Esophagus (tissue), 2 donors: ENCODE data around the gene TRAPPC13. TPM values are rescaled to one million over a fixed set of nuclear protein-coding genes. Genes with fewer than 3 reads are reported as not detected.
A peak's percentile ranks its signal among the peaks of the same experiment; 100 is the strongest.

Experiments used
- H3K27ac ChIP-seq, 2 donors: one replicate each; pipeline ENCODE4 v1.5.1; 2013; ENCODE audit warnings: low read depth in 2 of 2, mild to moderate bottlenecking in 2 of 2, inconsistent platforms in 1 of 2, low read length in 1 of 2, moderate library complexity in 1 of 2
- H3K27me3 ChIP-seq, 2 donors: one replicate each; pipeline ENCODE4 v1.6.1; 2013; ENCODE audit warnings: low read length in 2 of 2, control low read depth in 1 of 2, mild to moderate bottlenecking in 1 of 2; ENCODE audit not compliant: insufficient read depth in 2 of 2, control insufficient read depth in 1 of 2
- H3K36me3 ChIP-seq, 2 donors: one replicate each; pipeline ENCODE4 v1.6.1; 2013; ENCODE audit warnings: low read length in 1 of 2; ENCODE audit not compliant: control insufficient read depth in 2 of 2, insufficient read depth in 2 of 2
- H3K4me1 ChIP-seq, 2 donors: one replicate each; pipeline ENCODE4 v1.6.1; 2013; ENCODE audit warnings: low read length in 1 of 2; ENCODE audit not compliant: control insufficient read depth in 2 of 2, insufficient read depth in 2 of 2
- H3K4me3 ChIP-seq, 2 donors: one replicate each; pipeline ENCODE4 v1.5.1; 2013; ENCODE audit warnings: low read length in 2 of 2, mild to moderate bottlenecking in 2 of 2, low read depth in 1 of 2, moderate library complexity in 1 of 2
- H3K9me3 ChIP-seq, 2 donors: one replicate each; pipeline ENCODE4 v1.6.1; 2013; ENCODE audit warnings: mild to moderate bottlenecking in 2 of 2, low read depth in 1 of 2, low read length in 1 of 2, moderate library complexity in 1 of 2; ENCODE audit not compliant: control insufficient read depth in 2 of 2, insufficient read depth in 1 of 2
- WGBS, 2 donors: extraction: QIAGEN DNeasy Blood & Tissue Kit; methylation state at CpG; one replicate each; pipeline ENCODE4 v1.1.7; 2013; 5-methylcytosine and 5-hydroxymethylcytosine counted together
- polyA plus RNA-seq, 2 donors: library from polyadenylated mRNA; stranded (reverse); fragments of 200-250 nt; gene quantifications; one replicate each; pipeline ENCODE4 v1.2.3, GENCODE V29; 2013
- donor health status: healthy with polysubstance abuse.
- donor health status: Bipolar disorder and iron deficiency.

Gene TRAPPC13
- polyA plus RNA-seq, 2 donors = 9.0 to 12.7 TPM

DNA sequence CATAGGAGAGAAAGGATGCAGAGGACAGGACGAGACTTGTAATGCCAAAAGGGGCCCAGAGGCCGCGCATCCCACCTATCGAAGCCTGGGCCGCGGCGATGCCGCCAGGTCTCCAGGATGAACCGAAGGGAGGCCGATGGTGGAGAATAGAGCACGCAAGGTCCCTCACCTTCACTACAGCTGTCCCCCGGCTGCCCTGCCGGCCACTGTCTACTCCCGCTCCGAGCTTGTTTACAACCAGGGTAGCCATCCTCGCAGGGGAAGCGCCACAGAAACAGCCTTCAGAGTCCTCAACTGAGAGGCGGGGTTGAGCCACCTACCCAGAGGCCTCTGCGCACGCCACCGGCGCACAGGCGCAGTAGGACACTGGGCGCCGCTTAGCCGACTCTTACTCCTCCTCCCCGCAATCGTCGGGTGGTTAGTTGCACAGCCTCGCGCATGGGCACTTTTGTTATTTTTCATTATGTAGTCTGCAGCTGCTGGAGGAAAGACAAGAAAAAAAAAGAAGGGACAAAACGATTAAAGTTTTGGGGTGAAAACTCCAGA is 729 bp upstream of the TRAPPC13 start, which contains the start of gene TRIM23:
Gene TRIM23, minus strand, starts transcription at position 309 of the 546 bp plus-strand sequence. Its CDS starts 59 bp downstream, at position 250.
- peak within 1 kb of the TSS; percentile 71 to 92 for H3K27ac ChIP-seq
- no peaks in the 10 kb centered on the region for H3K36me3 ChIP-seq
- no peaks in the 10 kb centered on the region for H3K9me3 ChIP-seq
- 0% methylated on average over 32 of the region's 32 CpGs for WGBS, 2 donors
- H3K4me3 ChIP-seq = peak within 1 kb of the TSS; percentile 88 to 100
- no peaks in the 10 kb centered on the region for H3K27me3 ChIP-seq
- no peaks in the 10 kb centered on the region for H3K4me1 ChIP-seq

DNA sequence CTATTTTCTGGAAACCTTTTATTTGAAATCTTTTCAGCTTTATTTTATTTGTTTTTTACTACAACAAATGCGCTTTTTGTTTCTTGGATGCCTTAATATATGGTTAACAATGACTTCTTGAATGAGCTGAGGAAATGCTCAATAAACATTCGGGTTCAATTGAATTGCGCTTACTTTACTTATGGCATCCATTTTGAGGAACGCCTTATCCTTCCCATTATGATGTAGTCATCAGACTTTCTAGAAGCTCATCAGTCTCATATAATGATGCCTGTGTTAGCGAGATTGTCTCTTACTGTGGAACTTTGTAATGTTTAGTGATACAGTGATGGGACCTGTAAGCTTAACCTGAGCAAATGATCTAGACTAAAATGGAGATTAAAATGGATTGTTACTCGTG is 916 bp downstream of the TRAPPC13 start:
- H3K4me3 ChIP-seq = peak overlapping the region in 1 of 2 donors; percentile 100
- H3K36me3 ChIP-seq = no peaks in the 10 kb centered on the region
- H3K27ac ChIP-seq = no peak overlapping the region
- no peaks in the 10 kb centered on the region for H3K4me1 ChIP-seq
- no peaks in the 10 kb centered on the region for H3K9me3 ChIP-seq
- H3K27me3 ChIP-seq = no peaks in the 10 kb centered on the region
- WGBS, 2 donors = 47 to 63% methylated on average over 6 of the region's 6 CpGs

DNA sequence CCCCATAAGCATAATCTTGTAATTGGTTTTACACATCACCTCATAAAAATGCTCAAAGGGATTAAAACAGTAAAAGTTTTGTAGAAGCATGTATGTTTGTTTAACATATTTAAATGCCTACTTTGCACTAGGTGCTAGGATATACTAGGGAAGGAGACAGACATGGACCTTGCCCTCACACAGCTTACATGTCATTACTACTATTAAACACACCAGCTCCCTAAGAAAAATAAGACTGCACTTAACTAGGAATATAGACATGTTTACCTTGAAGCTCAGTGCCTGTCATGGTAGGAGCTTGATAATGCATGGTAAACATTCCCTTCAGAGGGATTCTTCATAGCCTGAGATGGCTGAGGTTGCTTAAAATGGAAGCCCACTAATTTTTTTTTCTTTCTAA is 6.2 kb downstream of the TRAPPC13 start:
- Histone ChIP-seq H3K36me3 (no peaks in the 10 kb centered on the region), H3K4me1 (no peaks in the 10 kb centered on the region), H3K27ac (no peak overlapping the region), H3K4me3 (no peak overlapping the region), H3K9me3 (no peaks in the 10 kb centered on the region), H3K27me3 (no peaks in the 10 kb centered on the region)

DNA sequence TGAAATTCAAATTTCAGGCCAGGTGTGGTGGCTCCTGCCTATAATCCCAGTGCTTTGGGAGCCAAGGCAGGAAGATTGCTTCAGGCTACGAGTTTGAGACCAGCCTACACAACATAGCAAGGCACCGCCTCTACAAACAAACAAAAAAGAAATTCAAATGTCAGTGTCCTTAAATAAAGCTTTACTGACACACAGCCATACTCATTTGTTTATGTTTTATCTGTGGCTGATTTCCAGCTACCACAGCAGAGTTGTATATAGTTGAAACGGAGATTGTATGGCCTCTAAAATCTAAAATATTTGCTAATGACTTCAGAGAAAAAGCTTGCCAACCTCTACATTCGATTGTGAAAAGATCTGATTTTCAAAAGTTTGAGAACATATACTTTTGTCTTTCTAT is 15.4 kb downstream of the TRAPPC13 start:
- 90% methylated on average over 4 of the region's 4 CpGs for WGBS, 2 donors
- H3K36me3 ChIP-seq = peaks cover 0 to 3% of the 10 kb centered on the region in 2 donors
- H3K4me3 ChIP-seq = no peak overlapping the region
- H3K27me3 ChIP-seq = no peaks in the 10 kb centered on the region
- H3K27ac ChIP-seq = no peak overlapping the region
- H3K9me3 ChIP-seq = no peaks in the 10 kb centered on the region
- H3K4me1 ChIP-seq = no peaks in the 10 kb centered on the region

DNA sequence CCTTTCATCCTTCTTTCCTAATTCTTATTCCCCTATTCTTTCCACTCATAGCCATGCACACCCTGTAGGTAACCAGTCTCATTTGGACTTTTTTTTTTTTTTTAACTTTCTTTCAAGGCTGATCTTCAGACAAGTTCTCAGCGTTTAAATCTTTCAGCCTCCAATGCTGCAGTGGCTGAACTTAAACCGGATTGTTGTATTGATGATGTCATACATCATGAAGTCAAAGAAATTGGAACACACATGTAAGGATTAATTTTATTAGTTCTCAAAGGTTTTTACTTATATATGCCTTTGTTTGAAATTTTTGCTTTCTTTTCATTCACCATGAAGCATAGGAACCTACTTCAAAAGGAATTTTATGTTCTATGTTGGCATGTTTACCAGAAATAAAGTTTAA is 22.1 kb downstream of the TRAPPC13 start:
- H3K4me1 ChIP-seq = no peaks in the 10 kb centered on the region
- WGBS, 2 donors = 69 to 71% methylated on average over 2 of the region's 2 CpGs
- H3K36me3 ChIP-seq = peaks cover 0 to 2% of the 10 kb centered on the region in 2 donors
- no peaks in the 10 kb centered on the region for H3K27me3 ChIP-seq
- H3K4me3 ChIP-seq = no peak overlapping the region
- H3K9me3 ChIP-seq = no peaks in the 10 kb centered on the region
- H3K27ac ChIP-seq = no peak overlapping the region

DNA sequence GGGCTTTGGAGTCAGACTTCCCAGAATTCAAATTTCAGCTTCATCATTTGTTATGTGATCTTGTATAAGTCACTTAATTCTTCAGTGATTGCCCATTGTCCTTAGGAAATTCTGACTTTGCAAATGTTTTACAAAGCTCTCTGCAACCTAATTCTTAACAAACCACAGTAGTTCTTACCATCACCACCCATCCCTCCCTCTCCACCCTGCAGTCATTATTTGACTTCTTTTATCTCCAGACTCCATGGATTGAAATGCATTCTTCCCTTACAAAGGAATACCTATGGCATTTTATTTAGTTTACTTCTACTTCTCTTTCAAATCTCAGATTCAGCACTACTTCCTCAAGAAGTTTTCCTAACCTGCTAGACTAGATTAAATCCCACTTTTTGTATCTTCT is 23.1 kb downstream of the TRAPPC13 start:
- Histone ChIP-seq H3K27ac (no peak overlapping the region), H3K36me3 (peaks cover 0 to 2% of the 10 kb centered on the region in 2 donors)

DNA sequence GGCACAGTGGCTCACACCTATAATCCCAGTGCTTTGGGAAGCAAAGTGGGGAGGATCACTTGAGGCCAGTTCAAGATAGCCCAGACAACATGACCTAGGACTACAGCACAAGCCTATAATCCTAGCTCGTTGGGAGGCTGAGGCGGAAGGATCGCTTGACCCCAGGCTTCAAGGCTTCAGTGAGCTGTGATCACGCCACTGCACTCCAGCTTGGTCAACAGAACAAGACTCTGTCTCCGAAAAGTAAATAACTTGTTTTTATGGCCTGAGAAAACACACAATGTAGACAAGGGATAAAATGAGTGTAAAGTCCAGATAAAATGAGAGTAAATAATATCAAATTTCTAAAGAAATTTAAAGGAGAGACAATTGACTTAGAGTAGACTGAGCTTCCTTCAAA is 26.3 kb downstream of the TRAPPC13 start:
- H3K36me3 ChIP-seq = peaks cover 0 to 2% of the 10 kb centered on the region in 2 donors
- H3K9me3 ChIP-seq = no peaks in the 10 kb centered on the region
- WGBS, 2 donors = 74 to 81% methylated on average over 5 of the region's 5 CpGs
- no peaks in the 10 kb centered on the region for H3K4me1 ChIP-seq
- no peaks in the 10 kb centered on the region for H3K27me3 ChIP-seq
- H3K4me3 ChIP-seq = no peak overlapping the region
- H3K27ac ChIP-seq = no peak overlapping the region

More for the DNA sequence above, 23.1 kb downstream of the TRAPPC13 start:
- Histone ChIP-seq H3K4me3 (no peak overlapping the region), H3K27me3 (no peaks in the 10 kb centered on the region), H3K4me1 (no peaks in the 10 kb centered on the region), H3K9me3 (no peaks in the 10 kb centered on the region)

DNA sequence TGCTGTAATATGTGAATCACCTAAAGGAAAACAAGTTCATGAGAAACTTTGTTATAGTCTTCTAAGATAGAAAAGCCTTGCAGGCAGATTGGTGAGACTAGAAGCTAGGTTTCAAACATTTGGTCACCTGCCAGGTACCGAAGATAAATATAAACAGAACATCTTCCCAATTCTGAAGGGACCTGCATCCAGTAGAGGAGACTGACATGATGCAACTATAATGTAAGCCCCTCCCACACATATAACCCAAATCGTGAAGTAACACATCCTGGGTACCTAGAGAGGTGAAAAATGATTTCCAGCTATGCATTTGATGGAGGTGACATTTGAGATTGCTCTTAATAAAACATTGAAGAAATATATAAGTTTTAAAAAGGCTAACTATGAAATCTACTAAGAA is 29.9 kb downstream of the TRAPPC13 start:
- Histone ChIP-seq H3K4me1 (no peaks in the 10 kb centered on the region), H3K27ac (no peak overlapping the region), H3K4me3 (no peak overlapping the region), H3K9me3 (no peaks in the 10 kb centered on the region), H3K36me3 (peaks cover 0 to 4% of the 10 kb centered on the region in 2 donors), H3K27me3 (no peaks in the 10 kb centered on the region)
- WGBS, 2 donors = 85 to 86% methylated on average over 2 of the region's 2 CpGs

DNA sequence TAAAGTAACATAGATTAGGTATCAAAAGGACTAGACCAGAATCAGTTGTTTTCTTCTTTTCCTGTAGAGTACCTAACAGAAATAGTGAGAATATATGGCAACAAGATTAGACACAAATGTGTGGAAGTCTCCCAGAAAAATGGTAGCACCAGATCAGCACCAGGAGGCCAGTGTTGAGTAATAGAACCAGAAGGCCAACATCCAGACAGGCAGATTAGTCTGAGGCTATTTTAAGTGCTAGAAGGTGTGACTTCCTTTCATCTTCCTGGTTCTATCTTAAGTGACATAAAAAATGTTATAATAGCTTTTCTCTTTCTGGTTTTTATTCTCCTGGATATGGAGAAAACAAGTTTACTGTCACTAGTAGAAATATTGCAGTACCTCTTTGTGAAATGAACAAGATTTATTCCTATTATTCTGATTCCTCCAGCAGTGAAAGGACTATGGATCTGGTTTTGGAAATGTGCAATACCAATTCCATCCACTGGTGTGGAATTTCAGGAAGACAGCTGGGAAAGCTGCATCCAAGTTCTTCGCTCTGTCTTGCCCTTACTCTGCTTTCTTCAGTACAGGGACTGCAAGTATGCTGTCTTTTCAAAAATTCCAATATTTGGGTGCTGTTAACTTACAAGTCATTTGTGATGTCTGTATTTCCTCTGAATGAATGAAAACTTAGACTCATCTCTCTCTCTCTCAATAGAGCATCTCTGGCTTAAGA is 39.1 kb downstream of the TRAPPC13 start:
- Histone ChIP-seq H3K27me3 (no peaks in the 10 kb centered on the region), H3K27ac (no peak overlapping the region), H3K4me3 (no peak overlapping the region), H3K9me3 (no peaks in the 10 kb centered on the region), H3K4me1 (no peaks in the 10 kb centered on the region), H3K36me3 (no peaks in the 10 kb centered on the region)
- WGBS, 2 donors = 93 to 96% methylated on average over 1 of the region's 1 CpG

DNA sequence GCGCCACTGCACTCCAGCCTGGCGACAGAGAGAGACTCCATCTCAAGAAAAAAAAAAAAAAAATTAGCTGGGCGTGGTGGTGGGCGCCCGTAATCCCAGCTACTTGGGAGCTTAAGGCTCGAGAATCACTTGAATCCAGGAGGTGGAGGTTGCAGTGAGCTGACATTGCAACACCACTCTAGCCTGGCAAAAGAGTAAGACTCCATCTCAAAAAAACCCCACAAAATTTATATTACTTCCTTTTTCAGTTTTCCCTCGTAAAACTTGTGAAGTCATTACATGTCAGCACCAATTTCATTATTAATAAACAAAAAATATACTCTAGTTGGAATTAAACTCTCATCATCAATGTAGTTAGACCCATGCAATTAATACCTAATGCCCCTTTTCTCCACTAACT is 43.9 kb downstream of the TRAPPC13 start:
- Histone ChIP-seq H3K27ac (no peak overlapping the region), H3K4me3 (no peak overlapping the region), H3K9me3 (no peaks in the 10 kb centered on the region), H3K4me1 (no peaks in the 10 kb centered on the region), H3K36me3 (no peaks in the 10 kb centered on the region), H3K27me3 (no peaks in the 10 kb centered on the region)
- WGBS, 2 donors = 79 to 92% methylated on average over 7 of the region's 7 CpGs
